ENCODE results near the gene PPAT. TPM values are rescaled to one million over a fixed set of nuclear protein-coding genes. Genes with fewer than 3 reads are reported as not detected.
A peak's percentile ranks its signal among the peaks of the same experiment; 100 is the strongest.
"Not testable (repeated sequence)": the region's sequence is repeated elsewhere in the genome, so short reads cannot be mapped to it uniquely, and the experiment has no call there.

The PPAT gene
- total RNA-seq, 1 experiment from 2014 or later = 29.1 TPM

DNA sequence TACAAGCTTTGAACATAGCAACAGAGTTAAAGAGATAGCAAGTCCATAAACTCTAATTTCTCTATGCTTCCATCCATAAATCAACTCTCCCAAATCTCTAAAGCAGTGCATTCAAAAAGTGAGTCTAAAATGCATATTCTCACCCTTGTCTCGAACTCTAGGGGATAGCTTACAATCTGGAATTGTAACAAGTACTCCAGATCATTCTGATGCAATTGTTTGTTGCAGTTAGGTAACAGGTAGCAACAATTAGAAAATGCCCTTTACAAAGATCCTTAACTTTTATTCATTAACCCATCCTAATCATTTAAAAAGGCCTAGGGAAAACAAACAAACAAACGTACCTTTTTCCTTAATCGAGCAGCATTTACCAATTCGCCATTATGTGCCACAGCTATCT, 29.3 kb downstream of the PPAT start:
- in situ Hi-C loops (cut with HindIII; ENCODE audit: low pct_unique_long_range_greater_than_20kb, low sequenced_read_pairs) = no loop called here
- DNase-seq (ENCODE audit: low read depth, low spot score) = no peak

GRCh38 chr4:56405016-56405415, 30.4 kb downstream of the PPAT start:
- in situ Hi-C loops (cut with HindIII; ENCODE audit: low pct_unique_long_range_greater_than_20kb, low sequenced_read_pairs) = no loop called here

DNA sequence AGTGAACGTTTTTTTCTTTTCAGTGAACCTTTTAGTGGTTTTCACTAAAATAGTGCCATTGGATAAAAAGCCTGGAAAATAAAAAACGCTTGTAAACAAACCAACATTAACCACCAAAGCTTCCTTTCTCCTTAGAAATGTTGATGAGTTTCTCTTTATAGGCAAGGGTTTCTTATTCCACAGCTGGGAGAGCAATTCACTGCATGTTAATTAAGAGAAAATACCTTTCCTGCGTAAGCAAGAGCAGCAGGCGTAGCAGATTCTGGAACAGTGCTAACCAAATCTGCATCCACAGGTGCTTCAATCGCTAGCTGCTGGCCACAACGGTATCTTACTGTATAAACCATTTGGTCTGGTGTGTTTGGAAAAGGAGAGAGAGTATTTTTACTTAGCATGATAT, 34.9 kb downstream of the PPAT start:
- in situ Hi-C loops (cut with HindIII; ENCODE audit: low pct_unique_long_range_greater_than_20kb, low sequenced_read_pairs) = no loop called here

More at GRCh38 chr4:56405016-56405415, 30.4 kb downstream of the PPAT start:
- no peak for DNase-seq (ENCODE audit: low read depth, low spot score)

DNA sequence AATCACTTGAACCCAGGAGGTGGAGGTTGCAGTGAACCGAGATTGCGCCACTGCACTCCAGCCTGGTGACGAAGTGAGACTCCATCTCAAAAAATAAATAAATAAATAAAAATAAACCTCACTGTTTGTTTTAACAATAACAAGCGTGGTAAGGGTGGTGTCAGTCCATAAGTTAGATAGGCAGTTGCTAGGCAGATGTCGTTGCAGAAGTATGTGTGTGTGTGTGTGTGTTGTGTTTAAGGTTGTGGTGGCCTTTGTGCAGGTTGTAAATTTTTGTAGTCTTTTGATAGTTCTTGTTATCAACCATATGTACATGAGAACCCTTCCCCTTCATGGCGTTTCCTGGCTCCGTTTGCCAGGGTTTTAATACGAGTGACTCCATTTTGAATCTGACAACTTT, 44.1 kb downstream of the PPAT start:
- DNase-seq (ENCODE audit: low read depth, low spot score) = no peak
- in situ Hi-C loops (cut with HindIII; ENCODE audit: low pct_unique_long_range_greater_than_20kb, low sequenced_read_pairs) = no loop called here

More for the DNA sequence above, 34.9 kb downstream of the PPAT start:
- DNase-seq (ENCODE audit: low read depth, low spot score) = no peak

GRCh38 chr4:56389558-56389957, 45.9 kb downstream of the PPAT start:
- DNase-seq (ENCODE audit: low read depth, low spot score) = no peak
- in situ Hi-C loops (cut with HindIII; ENCODE audit: low pct_unique_long_range_greater_than_20kb, low sequenced_read_pairs) = no loop called here

DNA sequence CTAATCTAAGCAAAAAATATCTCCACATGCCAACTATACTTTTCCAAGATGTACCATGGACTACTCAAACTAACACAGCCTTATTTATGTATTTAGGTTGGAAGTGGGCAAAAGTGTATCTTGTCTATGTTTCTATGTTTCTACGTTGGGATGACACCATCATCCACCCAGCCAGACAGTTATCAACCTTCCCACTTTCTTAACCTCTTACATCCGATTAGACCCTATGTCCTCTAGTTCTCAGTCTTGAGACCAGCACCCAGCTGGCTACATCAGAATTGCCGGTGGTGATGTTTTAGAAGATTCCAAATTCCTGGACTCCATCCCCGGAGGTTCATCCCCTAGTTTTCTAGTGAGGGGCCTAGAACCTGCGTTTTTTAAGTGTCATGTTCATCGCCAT, 47.1 kb downstream of the PPAT start:
- no peak for DNase-seq (ENCODE audit: low read depth, low spot score)

GRCh38 chr4:56387023-56388001, 48.1 kb downstream of the PPAT start, which contains the start of gene AASDH:
AASDH (minus strand) TSS chr4:56387491; CDS start chr4:56384299, 3,192 bp downstream.
- peak; percentile 92 for DNase-seq (ENCODE audit: low read depth, low spot score)

More for the DNA sequence above, 47.1 kb downstream of the PPAT start:
- in situ Hi-C loops (cut with HindIII; ENCODE audit: low pct_unique_long_range_greater_than_20kb, low sequenced_read_pairs) = no loop called here

DNA sequence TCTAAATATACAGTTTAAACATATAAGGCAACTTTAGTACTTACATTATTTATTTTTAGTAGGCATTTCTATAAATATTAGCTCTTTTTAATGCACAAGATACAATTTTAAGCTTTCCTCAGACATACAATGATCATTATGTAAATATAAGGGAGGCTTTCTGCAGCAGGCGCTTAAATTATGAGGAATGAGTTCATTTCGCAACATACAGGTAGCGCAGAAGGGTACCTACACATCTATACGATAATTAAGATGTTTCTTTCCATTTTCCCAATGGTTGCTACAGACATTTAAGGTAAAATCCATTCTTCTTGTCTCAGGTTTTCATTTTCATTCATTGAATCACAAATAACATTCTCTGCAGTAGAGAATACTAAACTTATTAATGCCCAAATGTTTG, 49.3 kb downstream of the PPAT start:
- no peak for DNase-seq (ENCODE audit: low read depth, low spot score)
- in situ Hi-C loops (cut with HindIII; ENCODE audit: low pct_unique_long_range_greater_than_20kb, low sequenced_read_pairs) = no loop called here

More at GRCh38 chr4:56387023-56388001, 48.1 kb downstream of the PPAT start, which contains the start of gene AASDH:
- in situ Hi-C loops (cut with HindIII; ENCODE audit: low pct_unique_long_range_greater_than_20kb, low sequenced_read_pairs) = no loop called here

DNA sequence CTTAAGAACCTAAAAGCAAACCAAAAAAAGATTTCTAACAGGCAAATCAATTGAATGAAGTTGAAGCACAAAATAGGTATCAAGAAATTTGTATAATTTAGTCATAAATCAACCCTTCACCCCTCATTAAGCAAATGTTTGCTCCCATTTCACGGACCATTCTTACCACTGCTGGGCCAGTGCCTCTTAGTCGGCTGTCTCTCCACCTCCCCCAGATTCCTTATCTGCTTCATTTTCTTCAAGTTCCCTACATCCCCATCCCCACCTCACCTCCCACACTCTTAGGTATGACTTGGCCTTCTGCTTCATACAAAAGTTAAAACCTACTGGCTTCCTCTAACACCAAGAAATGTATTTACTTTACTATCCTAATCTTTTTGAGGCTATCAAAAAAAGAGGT, 60.0 kb downstream of the PPAT start:
- in situ Hi-C loops (cut with HindIII; ENCODE audit: low pct_unique_long_range_greater_than_20kb, low sequenced_read_pairs) = no loop called here
- no peak for DNase-seq (ENCODE audit: low read depth, low spot score)

DNA sequence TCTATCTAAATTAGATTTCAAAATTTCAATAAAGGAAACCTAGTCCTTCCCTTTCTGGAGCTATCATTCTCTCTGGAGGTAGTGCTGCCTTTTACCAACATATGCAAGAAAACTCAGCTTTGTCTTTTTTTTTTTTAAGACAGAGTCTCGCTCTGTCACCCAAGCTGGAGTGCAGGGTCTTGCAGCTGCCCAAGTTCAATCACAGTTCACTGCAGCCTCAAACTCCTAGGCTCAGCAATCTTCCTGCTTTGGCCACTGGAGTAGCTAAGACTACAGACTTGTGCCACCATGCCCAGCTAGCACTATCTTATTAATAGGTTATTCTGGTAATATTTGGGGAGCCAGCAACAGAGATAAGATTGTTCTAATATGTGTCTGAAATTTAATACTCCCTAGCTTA, 60.5 kb downstream of the PPAT start:
- DNase-seq (ENCODE audit: low read depth, low spot score) = no peak
- in situ Hi-C loops (cut with HindIII; ENCODE audit: low pct_unique_long_range_greater_than_20kb, low sequenced_read_pairs) = no loop called here

DNA sequence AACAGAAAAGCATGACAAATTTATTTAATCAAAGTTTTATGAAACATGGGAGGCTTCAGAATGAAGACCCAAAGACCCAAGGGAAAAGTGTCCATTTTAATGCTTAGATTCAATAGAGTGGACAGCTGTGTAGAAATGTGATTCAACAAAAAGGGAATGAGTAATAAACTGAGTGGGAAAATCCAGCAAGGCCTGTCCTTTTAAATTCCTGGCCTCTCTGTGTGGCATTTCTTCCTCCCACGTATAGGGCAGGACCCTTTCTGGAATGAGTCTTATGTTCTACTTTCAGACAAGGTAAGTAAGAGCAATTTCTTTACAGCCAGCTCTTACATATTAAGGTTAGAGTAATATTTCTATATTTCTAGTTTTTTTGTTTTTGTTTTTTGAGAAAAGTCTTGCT, 62.6 kb downstream of the PPAT start:
- in situ Hi-C loops (cut with HindIII; ENCODE audit: low pct_unique_long_range_greater_than_20kb, low sequenced_read_pairs) = no loop called here
- DNase-seq (ENCODE audit: low read depth, low spot score) = no peak

- peak; percentile 64 for DNase-seq (ENCODE audit: low read depth, low spot score)
- in situ Hi-C loops (cut with HindIII; ENCODE audit: low pct_unique_long_range_greater_than_20kb, low sequenced_read_pairs) = no loop called here
Observed at GRCh38 chr4:56371426-56372220, 63.8 kb downstream of the PPAT start.

DNA sequence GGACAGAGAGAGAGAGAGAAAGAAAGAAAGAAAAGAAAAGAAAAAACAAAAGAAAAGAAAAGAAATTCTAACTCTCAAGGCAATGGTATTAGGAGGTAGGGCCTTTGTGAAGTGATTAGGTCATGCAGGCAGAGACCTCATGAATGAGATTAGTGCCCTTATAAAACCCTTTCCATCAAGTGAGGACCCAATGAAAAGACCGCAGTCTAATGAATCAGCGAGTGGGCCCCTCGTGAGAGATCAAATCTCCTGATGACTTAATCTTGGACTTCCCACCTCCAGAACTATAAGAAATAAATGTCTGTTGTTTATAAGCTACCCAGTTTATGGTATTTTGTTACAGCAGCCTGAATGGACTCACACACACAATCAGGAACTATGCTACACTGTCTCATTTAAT, 65.0 kb downstream of the PPAT start:
- in situ Hi-C loops (cut with HindIII; ENCODE audit: low pct_unique_long_range_greater_than_20kb, low sequenced_read_pairs) = no loop called here
- DNase-seq (ENCODE audit: low read depth, low spot score) = peak; percentile 7

DNA sequence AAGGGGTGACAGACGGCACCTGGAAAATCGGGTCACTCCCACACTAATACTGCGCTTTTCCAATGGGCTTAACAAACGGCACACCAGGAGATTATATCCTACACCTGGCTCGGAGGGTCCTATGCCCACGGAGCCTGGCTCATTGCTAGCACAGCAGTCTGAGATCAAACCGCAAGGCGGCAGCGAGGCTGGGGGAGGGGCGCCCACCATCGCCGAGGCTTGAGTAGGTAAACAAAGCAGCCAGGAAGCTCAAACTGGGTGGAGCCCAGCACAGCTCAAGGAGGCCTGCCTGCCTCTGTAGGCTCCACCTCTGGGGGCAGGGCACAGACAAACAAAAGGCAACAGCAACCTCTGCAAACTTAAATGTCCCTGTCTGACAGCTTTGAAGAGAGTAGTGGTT, 72.4 kb downstream of the PPAT start:
- DNase-seq (ENCODE audit: low read depth, low spot score); in situ Hi-C loops (cut with HindIII; ENCODE audit: low pct_unique_long_range_greater_than_20kb, low sequenced_read_pairs): not testable (repeated sequence)

DNA sequence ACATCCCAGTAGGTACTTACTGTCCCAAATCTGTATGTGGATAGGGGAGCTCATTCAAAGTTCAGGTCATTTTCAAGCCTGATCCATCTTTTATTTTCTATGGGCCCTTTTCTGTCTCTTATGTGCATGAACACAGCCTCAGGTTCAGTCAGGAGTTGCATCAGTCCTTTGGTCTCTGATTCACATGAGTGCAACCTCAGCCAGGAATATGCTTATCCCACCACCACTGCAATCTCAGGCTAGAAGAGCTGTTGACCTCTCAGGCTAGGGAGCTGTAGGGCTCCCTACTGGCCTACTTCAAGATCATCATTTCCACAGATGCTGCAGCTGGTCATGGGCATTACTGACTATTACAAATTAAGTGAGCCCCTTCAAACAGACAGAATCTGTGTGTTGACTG, 75.3 kb downstream of the PPAT start:
- no peak for DNase-seq (ENCODE audit: low read depth, low spot score)
- in situ Hi-C loops (cut with HindIII; ENCODE audit: low pct_unique_long_range_greater_than_20kb, low sequenced_read_pairs) = no loop called here

DNA sequence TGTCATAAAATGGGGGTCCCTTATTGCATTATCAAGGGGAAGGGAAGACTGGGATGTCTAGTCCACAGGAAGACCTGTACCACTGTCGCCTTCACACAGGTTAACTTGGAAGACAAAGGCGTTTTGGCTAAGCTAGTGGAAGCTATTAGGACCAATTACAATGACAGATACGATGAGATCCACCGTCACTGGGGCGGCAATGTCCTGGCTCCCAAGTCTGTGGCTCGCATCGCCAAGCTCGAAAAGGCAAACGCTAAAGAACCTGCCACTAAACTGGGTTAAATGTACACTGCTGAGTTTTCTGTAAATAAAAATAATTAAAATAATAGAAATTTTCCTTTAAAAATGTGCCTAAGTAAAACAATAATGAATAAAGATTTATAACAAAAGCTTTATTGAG, 78.8 kb downstream of the PPAT start:
- in situ Hi-C loops (cut with HindIII; ENCODE audit: low pct_unique_long_range_greater_than_20kb, low sequenced_read_pairs) = no loop called here
- no peak for DNase-seq (ENCODE audit: low read depth, low spot score)

GRCh38 chr4:56348576-56348975, 86.8 kb downstream of the PPAT start:
- in situ Hi-C loops (cut with HindIII; ENCODE audit: low pct_unique_long_range_greater_than_20kb, low sequenced_read_pairs) = no loop called here

DNA sequence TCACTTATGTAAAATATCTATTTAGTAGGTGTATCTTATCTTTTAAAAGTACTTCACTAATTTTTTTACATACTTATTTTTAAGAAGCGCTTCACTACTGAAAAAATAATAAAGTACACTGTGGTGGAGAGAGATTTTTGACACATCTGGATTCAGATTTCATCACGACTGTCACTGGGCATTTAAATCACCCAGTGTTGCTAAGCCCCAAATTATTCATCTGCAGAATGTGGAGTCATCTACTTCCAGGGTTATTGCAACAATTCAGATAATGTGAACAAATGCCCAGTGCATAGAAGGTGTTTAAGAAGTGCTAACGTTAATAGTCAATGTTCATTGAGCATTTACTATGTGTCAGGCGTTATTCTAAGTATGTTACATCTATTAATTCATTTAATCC, 90.0 kb downstream of the PPAT start:
- in situ Hi-C loops (cut with HindIII; ENCODE audit: low pct_unique_long_range_greater_than_20kb, low sequenced_read_pairs) = no loop called here
- no peak for DNase-seq (ENCODE audit: low read depth, low spot score)

More at GRCh38 chr4:56348576-56348975, 86.8 kb downstream of the PPAT start:
- DNase-seq (ENCODE audit: low read depth, low spot score) = no peak
